ENCODE data around the gene RPS3A.

Gene RPS3A

DNA sequence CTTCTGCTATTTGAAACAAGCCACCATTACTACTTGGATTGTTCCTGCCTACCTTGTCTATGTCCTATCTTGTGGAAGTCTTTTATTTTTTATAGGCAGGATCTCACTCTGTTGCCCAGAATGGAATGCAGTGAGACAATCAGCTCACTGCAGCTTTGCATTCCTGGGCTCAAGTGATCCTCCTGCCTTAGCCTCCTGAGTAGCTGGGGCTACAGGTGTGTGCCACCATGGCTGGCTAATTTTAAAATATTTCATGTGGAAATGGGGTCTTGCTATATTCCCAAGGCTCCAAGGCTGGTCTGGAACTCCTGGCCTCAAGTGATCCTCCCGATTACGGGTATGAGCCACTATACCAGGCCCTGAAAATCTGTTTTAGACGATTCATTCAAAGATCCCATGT is 7.6 kb downstream of the RPS3A start:
- no peak overlapping the region for H3K4me3 ChIP-seq (ENCODE audit: low read depth, low read length)
- TF ChIP-seq, protein P1, sequence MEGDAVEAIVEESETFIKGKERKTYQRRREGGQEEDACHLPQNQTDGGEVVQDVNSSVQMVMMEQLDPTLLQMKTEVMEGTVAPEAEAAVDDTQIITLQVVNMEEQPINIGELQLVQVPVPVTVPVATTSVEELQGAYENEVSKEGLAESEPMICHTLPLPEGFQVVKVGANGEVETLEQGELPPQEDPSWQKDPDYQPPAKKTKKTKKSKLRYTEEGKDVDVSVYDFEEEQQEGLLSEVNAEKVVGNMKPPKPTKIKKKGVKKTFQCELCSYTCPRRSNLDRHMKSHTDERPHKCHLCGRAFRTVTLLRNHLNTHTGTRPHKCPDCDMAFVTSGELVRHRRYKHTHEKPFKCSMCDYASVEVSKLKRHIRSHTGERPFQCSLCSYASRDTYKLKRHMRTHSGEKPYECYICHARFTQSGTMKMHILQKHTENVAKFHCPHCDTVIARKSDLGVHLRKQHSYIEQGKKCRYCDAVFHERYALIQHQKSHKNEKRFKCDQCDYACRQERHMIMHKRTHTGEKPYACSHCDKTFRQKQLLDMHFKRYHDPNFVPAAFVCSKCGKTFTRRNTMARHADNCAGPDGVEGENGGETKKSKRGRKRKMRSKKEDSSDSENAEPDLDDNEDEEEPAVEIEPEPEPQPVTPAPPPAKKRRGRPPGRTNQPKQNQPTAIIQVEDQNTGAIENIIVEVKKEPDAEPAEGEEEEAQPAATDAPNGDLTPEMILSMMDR (IDR thresholded peaks at IDR 0.05; ENCODE audit: low read depth, low read length, missing control alignments) = no peak
- in situ Hi-C loops (cut with HindIII; ENCODE audit: low sequenced_read_pairs) = loop anchor here (25.0 kb wide), 1 partner anchor 505 kb away; no protein-coding TSS in a partner anchor
- no peak for DNase-seq (ENCODE audit: low read depth)

DNA sequence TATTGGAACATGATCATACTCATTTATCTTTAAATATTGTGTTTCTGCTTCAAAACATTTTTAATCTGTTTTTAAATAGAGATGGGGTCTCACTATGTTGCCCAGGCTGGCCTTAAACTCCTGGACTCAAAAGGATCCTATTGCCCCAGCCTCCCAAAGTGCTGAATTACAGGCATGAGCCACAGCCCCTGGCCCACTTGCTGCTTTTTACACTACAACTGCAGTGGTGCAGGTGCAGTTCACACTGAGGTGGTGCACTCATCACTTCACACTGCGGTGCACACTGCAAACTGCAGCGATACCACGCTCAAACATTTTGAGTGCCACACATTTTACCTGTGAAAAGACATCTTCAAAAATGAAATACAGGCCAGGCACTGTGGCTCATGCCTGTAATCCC is 10.8 kb downstream of the RPS3A start:
- TF ChIP-seq, protein P1 (IDR thresholded peaks at IDR 0.05; ENCODE audit: low read depth, low read length, missing control alignments) = no peak
- no peak overlapping the region for H3K4me3 ChIP-seq (ENCODE audit: low read depth, low read length)
- in situ Hi-C loops (cut with HindIII; ENCODE audit: low sequenced_read_pairs) = loop anchor here (25.0 kb wide), 1 partner anchor 502 kb away; no protein-coding TSS in a partner anchor
- DNase-seq (ENCODE audit: low read depth) = no peak

DNA sequence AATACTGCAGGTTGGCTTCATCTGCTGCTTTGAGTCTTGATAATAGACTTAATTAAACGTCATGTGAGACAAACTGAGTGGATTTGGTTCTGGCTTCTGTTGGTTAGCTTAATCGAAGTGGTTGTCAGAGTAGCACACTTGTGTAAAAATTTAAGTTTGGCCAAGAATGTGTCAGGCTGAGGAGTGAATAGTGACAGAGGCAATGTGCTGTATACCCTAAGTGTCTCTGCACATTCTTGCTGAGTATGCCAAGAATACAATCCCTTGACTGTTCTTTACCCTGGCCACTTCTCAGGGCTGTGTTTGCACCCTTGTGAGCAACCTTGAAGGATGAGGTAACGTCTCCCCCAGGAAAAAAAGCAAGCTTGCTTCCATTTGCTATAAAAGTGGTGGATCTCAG is 14.9 kb downstream of the RPS3A start:
- TF ChIP-seq, protein P1 (IDR thresholded peaks at IDR 0.05; ENCODE audit: low read depth, low read length, missing control alignments) = no peak

DNA sequence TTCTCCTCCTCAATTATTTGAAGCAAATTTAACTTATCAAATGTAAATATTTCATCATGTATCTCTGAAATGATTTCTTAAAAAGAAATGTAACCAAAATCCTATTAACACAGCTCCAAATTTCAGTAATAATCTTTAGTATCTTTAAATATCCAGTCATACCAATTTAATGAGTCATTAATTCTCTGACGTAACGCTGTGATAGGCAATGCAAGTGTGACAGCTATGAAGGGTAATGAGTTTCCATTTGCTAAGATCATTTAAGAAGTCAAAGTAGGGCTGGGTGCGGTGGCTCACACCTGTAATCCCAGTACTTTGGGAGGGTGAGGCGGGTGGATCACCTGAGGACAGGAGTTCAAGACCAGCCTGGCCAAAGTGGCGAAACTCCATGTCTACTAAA is 15.6 kb downstream of the RPS3A start:
- TF ChIP-seq, protein P1 (IDR thresholded peaks at IDR 0.05; ENCODE audit: low read depth, low read length, missing control alignments) = no peak
- no peak overlapping the region for H3K4me3 ChIP-seq (ENCODE audit: low read depth, low read length)
- in situ Hi-C loops (cut with HindIII; ENCODE audit: low sequenced_read_pairs) = loop anchor here (25.0 kb wide), 1 partner anchor 497 kb away; no protein-coding TSS in a partner anchor
- DNase-seq (ENCODE audit: low read depth) = no peak

More for the DNA sequence above, 14.9 kb downstream of the RPS3A start:
- no peak overlapping the region for H3K4me3 ChIP-seq (ENCODE audit: low read depth, low read length)
- no peak for DNase-seq (ENCODE audit: low read depth)
- in situ Hi-C loops (cut with HindIII; ENCODE audit: low sequenced_read_pairs) = loop anchor here (25.0 kb wide), 1 partner anchor 498 kb away; no protein-coding TSS in a partner anchor

DNA sequence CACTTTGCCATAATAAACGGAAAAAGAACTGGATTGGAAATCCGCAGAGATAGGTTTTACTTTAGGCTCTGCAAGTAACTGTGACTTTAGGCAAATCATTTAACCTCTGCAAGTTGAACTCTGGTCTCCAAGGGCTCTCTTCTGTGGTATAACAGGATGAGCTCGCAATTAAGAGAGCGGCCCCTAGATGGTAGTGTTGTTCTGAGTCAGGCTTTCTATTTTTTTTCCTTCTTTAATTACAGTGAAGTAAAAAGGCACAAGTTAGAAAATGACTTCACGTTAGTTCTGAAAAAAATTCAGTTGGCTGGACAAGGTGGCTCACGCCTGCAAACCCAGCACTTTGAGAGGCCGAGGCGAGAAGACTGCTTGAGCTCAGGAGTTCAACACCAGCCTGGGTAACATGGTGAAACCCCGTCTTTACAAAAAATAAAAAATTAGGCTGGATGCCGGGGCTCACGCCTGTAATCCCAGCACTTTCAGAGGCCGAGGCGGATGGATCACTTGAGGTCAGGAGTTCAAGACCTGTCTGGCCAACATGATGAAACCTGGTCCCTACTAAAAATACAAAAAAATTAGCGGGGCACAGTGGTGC is 18.0 kb downstream of the RPS3A start:
- TF ChIP-seq, protein P1 (IDR thresholded peaks at IDR 0.05; ENCODE audit: low read depth, low read length, missing control alignments) = peak; percentile 77
- in situ Hi-C loops (cut with HindIII; ENCODE audit: low sequenced_read_pairs) = loop anchor here (25.0 kb wide), 1 partner anchor 495 kb away; no protein-coding TSS in a partner anchor
- peak; percentile 49 for DNase-seq (ENCODE audit: low read depth)

DNA sequence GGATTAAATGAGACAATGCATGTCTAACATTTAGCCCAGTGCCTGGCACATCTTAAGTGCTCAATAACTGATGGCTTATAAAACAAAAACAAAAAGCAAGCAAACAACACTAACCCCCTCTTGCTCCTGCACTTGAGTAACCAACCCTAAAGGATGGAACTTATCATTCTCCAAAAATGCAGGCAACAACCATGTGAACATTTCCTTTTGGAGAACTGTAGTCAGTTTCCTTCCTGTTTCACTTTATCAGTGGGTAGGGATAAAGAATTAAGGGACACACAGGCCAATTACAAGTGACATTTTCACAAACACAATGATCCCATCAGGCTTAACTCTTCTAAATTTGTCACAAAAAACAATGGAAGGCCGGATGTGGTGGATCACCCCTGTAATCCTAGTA is 30.4 kb downstream of the RPS3A start:
- DNase-seq (ENCODE audit: low read depth) = no peak
- TF ChIP-seq, protein P1 (IDR thresholded peaks at IDR 0.05; ENCODE audit: low read depth, low read length, missing control alignments) = no peak
- no peak overlapping the region for H3K4me3 ChIP-seq (ENCODE audit: low read depth, low read length)
- in situ Hi-C loops (cut with HindIII; ENCODE audit: low sequenced_read_pairs) = no loop called here

More for the DNA sequence above, 18.0 kb downstream of the RPS3A start:
- H3K4me3 ChIP-seq (ENCODE audit: low read depth, low read length) = no peak overlapping the region

Measured in astrocyte of the cerebellum (primary cell).